IMR-90 (cell line): ENCODE results near the gene MBD3L2B. TPM values are rescaled to one million over a fixed set of nuclear protein-coding genes. Genes with fewer than 3 reads are reported as not detected.

Source experiments
- polyA plus RNA-seq, 3 experiments: library from polyadenylated mRNA; depleted of rRNA; stranded (reverse); fragments of >200 nt; gene quantifications; 2 replicates each; pipeline ENCODE4 v1.2.3, GENCODE V29; 2012; ENCODE audit warnings: low replicate concordance in 1 of 3
- total RNA-seq: library from RNA; depleted of rRNA; stranded (reverse); fragments of >200 nt; gene quantifications from 2 replicates; pipeline ENCODE4 v1.2.3, GENCODE V29; 2012; rRNA removed

Gene MBD3L2B
- total and polyA plus RNA-seq, 2 of the 4 experiments (the other 2 are of a cell fraction) = not detected

Other genes with a start within 250 kb of the MBD3L2B start
- not detected in 2 replicates for gene VAV1, start 248.7 kb downstream of the MBD3L2B start, total RNA-seq
- gene VAV1, start 248.7 kb downstream of the MBD3L2B start, polyA plus RNA-seq (2012; rRNA removed) = not detected in 2 replicates
- gene ADGRE1, start 133.9 kb downstream of the MBD3L2B start, total RNA-seq = not detected in 2 replicates
- not detected in 2 replicates for gene ADGRE1, start 133.9 kb downstream of the MBD3L2B start, polyA plus RNA-seq (2012; rRNA removed)
- gene MBD3L5, start 9.1 kb upstream of the MBD3L2B start, total RNA-seq = not detected in 2 replicates
- gene MBD3L5, start 9.1 kb upstream of the MBD3L2B start, polyA plus RNA-seq (2012; rRNA removed) = not detected in 2 replicates
- gene MBD3L4, start 18.7 kb upstream of the MBD3L2B start, total RNA-seq = not detected in 2 replicates
- gene MBD3L4, start 18.7 kb upstream of the MBD3L2B start, polyA plus RNA-seq (2012; rRNA removed) = not detected in 2 replicates
- gene MBD3L2, start 27.9 kb upstream of the MBD3L2B start, total RNA-seq = not detected in 2 replicates
- gene MBD3L2, start 27.9 kb upstream of the MBD3L2B start, polyA plus RNA-seq (2012; rRNA removed) = not detected in 2 replicates
- not detected in 2 replicates for gene MBD3L3, start 37.2 kb upstream of the MBD3L2B start, total RNA-seq
- gene MBD3L3, start 37.2 kb upstream of the MBD3L2B start, polyA plus RNA-seq (2012; rRNA removed) = not detected in 2 replicates
- 16.9 and 21.1 TPM in 2 replicates for gene ZNF557, start 48.3 kb upstream of the MBD3L2B start, total RNA-seq
- gene ZNF557, start 48.3 kb upstream of the MBD3L2B start, polyA plus RNA-seq (2012; rRNA removed) = 3.4 and 3.7 TPM in 2 replicates